HEK293 (cell line): ENCODE data around the gene SLAMF7.

Source experiments
- CTCF ChIA-PET: fragments of 350-600 bp; formaldehyde crosslinking; extraction: SDS; loops from one replicate; lab custom pipeline; 2021; ENCODE audit warnings: antibody characterized with exemption; lab: Yijun Ruan, JAX
- POLR2A ChIA-PET: fragments of 300-600 bp; formaldehyde crosslinking; extraction: SDS; loops from one replicate; lab custom pipeline; 2020; ENCODE audit warnings: antibody characterized with exemption, inconsistent platforms; lab: Yijun Ruan, JAX
- H3K27ac ChIP-seq: fragments of 200-500 bp; sonication (Bioruptor generic); 2 replicates; pipeline ENCODE4 v1.5.1; 2014; ENCODE audit warnings: low read depth, low read length, control low read depth, inconsistent platforms; ENCODE audit errors: extremely low read depth
- H3K36me3 ChIP-seq, 2 experiments: fragments of 200-500 bp in 1 of 2; sonication (Bioruptor generic) in 1 of 2; 1 replicate in 1 of 2; 2 replicates in 1 of 2; pipeline ENCODE4 v1.5.1; 2014 to 2017; ENCODE audit warnings: inconsistent platforms in 2 of 2, low read length in 2 of 2; ENCODE audit not compliant: control insufficient read depth in 2 of 2, insufficient read depth in 1 of 2
- H3K4me1 ChIP-seq: fragments of 200-500 bp; sonication (Bioruptor generic); 2 replicates; pipeline ENCODE4 v1.5.1; 2014; ENCODE audit warnings: mild to moderate bottlenecking, low read length, inconsistent platforms; ENCODE audit not compliant: control insufficient read depth, insufficient read depth
- H3K4me3 ChIP-seq: 2 replicates; pipeline ENCODE4 v1.5.1; 2011; ENCODE audit warnings: low read depth, mild to moderate bottlenecking, control low read depth, low read length, moderate library complexity
- H3K9me3 ChIP-seq: fragments of 200-500 bp; sonication (Bioruptor generic); 2 replicates; pipeline ENCODE4 v1.5.1; 2014; ENCODE audit warnings: low read depth, low read length, inconsistent platforms; ENCODE audit not compliant: control insufficient read depth, insufficient read depth
- BCL11B ChIP-seq: fragments of 450-650 bp; formaldehyde crosslinking; IDR thresholded peaks from 2 replicates; pipeline ENCODE4 v1.5.1; 2016; ENCODE audit warnings: low read depth, missing biosample characterization, missing genetic modification characterization
- GLIS1 ChIP-seq: fragments of 450-650 bp; formaldehyde crosslinking; IDR thresholded peaks from 2 replicates; pipeline ENCODE4 v1.5.1; 2016; ENCODE audit warnings: missing biosample characterization, missing genetic modification characterization
- GLIS2 ChIP-seq: fragments of 450-650 bp; formaldehyde crosslinking; IDR thresholded peaks from 2 replicates; pipeline ENCODE4 v1.5.1; 2016; ENCODE audit warnings: missing biosample characterization, missing genetic modification characterization
- IKZF3 ChIP-seq: fragments of 450-650 bp; IDR thresholded peaks from 2 replicates; pipeline ENCODE4 v1.5.0; 2018; ENCODE audit warnings: missing biosample characterization, mild to moderate bottlenecking, missing genetic modification characterization, moderate library complexity
- SCRT1 ChIP-seq: fragments of 450-650 bp; formaldehyde crosslinking; IDR thresholded peaks from 2 replicates; pipeline ENCODE4 v1.5.1; 2016; ENCODE audit warnings: missing biosample characterization, missing genetic modification characterization, borderline replicate concordance
- SP3 ChIP-seq: fragments of 450-650 bp; formaldehyde crosslinking; IDR thresholded peaks from 2 replicates; pipeline ENCODE4 v1.5.1; 2016; ENCODE audit warnings: missing biosample characterization, missing genetic modification characterization
- YY2 ChIP-seq: fragments of 450-650 bp; formaldehyde crosslinking; IDR thresholded peaks from 2 replicates; pipeline ENCODE4 v1.5.1; 2016; ENCODE audit warnings: missing biosample characterization, missing genetic modification characterization
- ZFP37 ChIP-seq: fragments of 450-650 bp; formaldehyde crosslinking; IDR thresholded peaks from 2 replicates; pipeline ENCODE4 v1.5.1; 2016; ENCODE audit warnings: missing biosample characterization, missing genetic modification characterization
- ZFP41 ChIP-seq: fragments of 450-650 bp; formaldehyde crosslinking; IDR thresholded peaks from 2 replicates; pipeline ENCODE4 v1.5.1; 2016; ENCODE audit warnings: missing biosample characterization, missing genetic modification characterization, borderline replicate concordance
- ZNF121 ChIP-seq: fragments of 450-650 bp; formaldehyde crosslinking; IDR thresholded peaks from 2 replicates; pipeline ENCODE4 v1.5.1; 2016; ENCODE audit warnings: missing biosample characterization, missing genetic modification characterization
- ZNF146 ChIP-seq: fragments of 450-650 bp; formaldehyde crosslinking; IDR thresholded peaks from 2 replicates; pipeline ENCODE4 v1.5.1; 2016; ENCODE audit warnings: missing biosample characterization, missing genetic modification characterization
- ZNF211 ChIP-seq: fragments of 450-650 bp; formaldehyde crosslinking; IDR thresholded peaks from 2 replicates; pipeline ENCODE4 v1.5.1; 2016; ENCODE audit warnings: low read depth, missing biosample characterization, missing genetic modification characterization
- ZNF223 ChIP-seq: fragments of 450-650 bp; formaldehyde crosslinking; IDR thresholded peaks from 2 replicates; pipeline ENCODE4 v1.5.1; 2016; ENCODE audit warnings: missing biosample characterization, missing genetic modification characterization
- ZNF24 ChIP-seq: fragments of 450-650 bp; formaldehyde crosslinking; IDR thresholded peaks from 2 replicates; pipeline ENCODE4 v1.5.1; 2016; ENCODE audit warnings: missing biosample characterization, missing genetic modification characterization
- ZNF266 ChIP-seq: fragments of 450-650 bp; formaldehyde crosslinking; IDR thresholded peaks from 2 replicates; pipeline ENCODE4 v1.5.1; 2016; ENCODE audit warnings: missing biosample characterization, missing genetic modification characterization, low read depth
- ZNF292 ChIP-seq: fragments of 450-650 bp; formaldehyde crosslinking; IDR thresholded peaks from 2 replicates; pipeline ENCODE4 v1.5.1; 2016; ENCODE audit warnings: low read depth, missing biosample characterization, missing genetic modification characterization, borderline replicate concordance
- ZNF335 ChIP-seq: fragments of 450-650 bp; formaldehyde crosslinking; conservative IDR thresholded peaks from 2 replicates; pipeline ENCODE4 v1.5.1; 2016; ENCODE audit warnings: missing biosample characterization, missing genetic modification characterization
- ZNF391 ChIP-seq: fragments of 450-650 bp; formaldehyde crosslinking; IDR thresholded peaks from 2 replicates; pipeline ENCODE4 v1.5.1; 2016; ENCODE audit warnings: low read depth, missing biosample characterization, missing genetic modification characterization, borderline replicate concordance
- ZNF530 ChIP-seq: fragments of 450-650 bp; formaldehyde crosslinking; IDR thresholded peaks from 2 replicates; pipeline ENCODE4 v1.5.1; 2016; ENCODE audit warnings: low read depth, missing biosample characterization, missing genetic modification characterization
- ZNF621 ChIP-seq: fragments of 450-650 bp; formaldehyde crosslinking; IDR thresholded peaks from 2 replicates; pipeline ENCODE4 v1.5.1; 2017; ENCODE audit warnings: missing biosample characterization, missing genetic modification characterization
- ZNF623 ChIP-seq: fragments of 450-650 bp; formaldehyde crosslinking; IDR thresholded peaks from 2 replicates; pipeline ENCODE4 v1.5.1; 2016; ENCODE audit warnings: missing biosample characterization, missing genetic modification characterization
- ZNF629 ChIP-seq: fragments of 450-650 bp; formaldehyde crosslinking; IDR thresholded peaks from 2 replicates; pipeline ENCODE4 v1.5.1; 2017; ENCODE audit warnings: missing biosample characterization, missing genetic modification characterization
- ZNF654 ChIP-seq: fragments of 450-650 bp; formaldehyde crosslinking; IDR thresholded peaks from 2 replicates; pipeline ENCODE4 v1.5.1; 2016; ENCODE audit warnings: low read depth, missing biosample characterization, missing genetic modification characterization
- ZNF76 ChIP-seq: fragments of 450-650 bp; formaldehyde crosslinking; IDR thresholded peaks from 2 replicates; pipeline ENCODE4; 2016; ENCODE audit warnings: low read depth, missing biosample characterization, missing genetic modification characterization, borderline replicate concordance
- TF ChIP-seq, protein P1 (sequence below): fragments of 450-650 bp; formaldehyde crosslinking; IDR thresholded peaks from 2 replicates; pipeline ENCODE4 v1.5.1; 2016; ENCODE audit warnings: missing biosample characterization, missing genetic modification characterization
- TF ChIP-seq, protein P2 (sequence below): fragments of 450-650 bp; formaldehyde crosslinking; IDR thresholded peaks from 2 replicates; pipeline ENCODE4 v1.5.1; 2016; ENCODE audit warnings: missing biosample characterization, missing genetic modification characterization
- TF ChIP-seq, protein P3 (sequence below): sonication (generic); formaldehyde crosslinking; IDR thresholded peaks from 2 replicates; pipeline ENCODE4 v1.8.1; 2022; ENCODE audit warnings: mild to moderate bottlenecking, moderate library complexity, missing genetic modification reagents

Gene SLAMF7

DNA sequence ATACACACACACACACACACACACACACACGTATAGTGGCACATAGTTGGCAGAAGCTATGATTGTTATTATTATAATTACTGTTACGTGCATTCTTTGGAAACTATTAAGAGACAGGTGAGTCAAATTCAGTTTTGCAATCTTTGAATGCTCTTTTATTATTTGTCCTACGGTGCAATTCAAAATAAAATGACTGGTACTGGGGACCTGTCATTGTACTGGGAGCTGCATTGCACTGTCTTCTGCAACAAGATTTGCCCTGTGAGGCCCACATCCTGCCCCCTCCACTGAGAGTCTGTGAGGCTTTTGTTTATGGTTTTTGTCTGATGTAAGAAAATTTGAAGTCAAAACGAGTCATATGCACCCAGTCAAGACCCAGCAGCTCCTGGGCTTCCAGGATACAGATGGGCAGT lies 58.8 kb downstream of the SLAMF7 start:
- Histone ChIP-seq H3K9me3 (no peaks in the 10 kb centered on the region), H3K4me3 (no peak overlapping the region), H3K4me1 (no peaks in the 10 kb centered on the region), H3K36me3 (no peaks in the 10 kb centered on the region), H3K27ac (no peak overlapping the region)
- ChIA-PET CTCF (interaction anchor here (1.4 to 2.4 kb wide), 2 partner anchors 17 to 32 kb away, joined by 4 to 12 read pairs; no protein-coding TSS in a partner anchor), POLR2A (no interaction called here)
- TF ChIP-seq GLIS2 (tag by site-specific recombination) (no peak), ZNF146 (tag by site-specific recombination) (no peak), ZNF391 (tag by site-specific recombination) (no peak), ZFP41 (tag by site-specific recombination) (no peak), ZNF335 (tag by site-specific recombination) (no peak), ZNF629 (tag by site-specific recombination) (no peak)
- TF ChIP-seq, protein P1, sequence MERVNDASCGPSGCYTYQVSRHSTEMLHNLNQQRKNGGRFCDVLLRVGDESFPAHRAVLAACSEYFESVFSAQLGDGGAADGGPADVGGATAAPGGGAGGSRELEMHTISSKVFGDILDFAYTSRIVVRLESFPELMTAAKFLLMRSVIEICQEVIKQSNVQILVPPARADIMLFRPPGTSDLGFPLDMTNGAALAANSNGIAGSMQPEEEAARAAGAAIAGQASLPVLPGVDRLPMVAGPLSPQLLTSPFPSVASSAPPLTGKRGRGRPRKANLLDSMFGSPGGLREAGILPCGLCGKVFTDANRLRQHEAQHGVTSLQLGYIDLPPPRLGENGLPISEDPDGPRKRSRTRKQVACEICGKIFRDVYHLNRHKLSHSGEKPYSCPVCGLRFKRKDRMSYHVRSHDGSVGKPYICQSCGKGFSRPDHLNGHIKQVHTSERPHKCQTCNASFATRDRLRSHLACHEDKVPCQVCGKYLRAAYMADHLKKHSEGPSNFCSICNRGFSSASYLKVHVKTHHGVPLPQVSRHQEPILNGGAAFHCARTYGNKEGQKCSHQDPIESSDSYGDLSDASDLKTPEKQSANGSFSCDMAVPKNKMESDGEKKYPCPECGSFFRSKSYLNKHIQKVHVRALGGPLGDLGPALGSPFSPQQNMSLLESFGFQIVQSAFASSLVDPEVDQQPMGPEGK (tag by site-specific recombination): no peak

DNA sequence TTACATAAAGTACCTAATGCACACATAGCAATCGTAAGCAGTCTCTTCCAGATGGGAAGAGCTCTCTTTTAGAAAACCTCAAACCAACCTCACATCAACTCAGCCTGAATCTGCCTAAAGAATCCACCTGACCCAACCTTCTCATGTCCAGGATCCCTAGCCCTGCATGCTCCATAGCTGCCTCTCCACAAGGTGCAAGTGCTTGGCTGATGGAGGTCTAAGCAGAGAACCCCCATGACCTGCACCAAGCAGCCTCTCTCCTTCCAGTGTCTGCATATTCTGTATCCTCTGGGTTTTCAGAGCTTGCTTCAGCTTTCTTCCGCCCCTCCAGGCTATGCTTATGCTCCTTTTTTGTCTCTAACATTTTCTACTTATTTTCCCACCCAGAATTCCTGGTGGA lies 59.4 kb downstream of the SLAMF7 start:
- no peak overlapping the region for H3K4me3 ChIP-seq
- POLR2A ChIA-PET: no interaction called here
- CTCF ChIA-PET: interaction anchor here (0.6 to 2.4 kb wide), 5 partner anchors 14 to 78 kb away, joined by 3 to 12 read pairs (median 4); no protein-coding TSS in a partner anchor
- TF ChIP-seq ZNF76 (no peak), ZNF621 (no peak), ZNF654 (tag by site-specific recombination) (no peak), ZNF292 (tag by site-specific recombination) (no peak)
- H3K27ac ChIP-seq: no peak overlapping the region
- H3K4me1 ChIP-seq: no peaks in the 10 kb centered on the region
- no peaks in the 10 kb centered on the region for H3K9me3 ChIP-seq
- no peaks in the 10 kb centered on the region for H3K36me3 ChIP-seq

DNA sequence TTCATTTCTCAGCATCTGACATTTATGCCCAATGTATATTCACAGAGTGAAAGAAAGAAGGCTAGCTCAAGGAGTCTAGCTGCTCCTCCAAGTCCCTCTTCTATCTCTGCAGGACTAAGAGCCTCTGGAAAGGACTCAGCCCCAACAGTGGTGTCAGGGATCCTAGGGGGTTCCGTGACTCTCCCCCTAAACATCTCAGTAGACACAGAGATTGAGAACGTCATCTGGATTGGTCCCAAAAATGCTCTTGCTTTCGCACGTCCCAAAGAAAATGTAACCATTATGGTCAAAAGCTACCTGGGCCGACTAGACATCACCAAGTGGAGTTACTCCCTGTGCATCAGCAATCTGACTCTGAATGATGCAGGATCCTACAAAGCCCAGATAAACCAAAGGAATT lies 60.6 kb downstream of the SLAMF7 start:
- Histone ChIP-seq H3K27ac (no peak overlapping the region), H3K36me3 (no peaks in the 10 kb centered on the region), H3K4me1 (no peaks in the 10 kb centered on the region), H3K9me3 (no peaks in the 10 kb centered on the region), H3K4me3 (no peak overlapping the region)
- TF ChIP-seq ZNF266 (no peak), IKZF3 (no peak), ZNF623 (tag by site-specific recombination) (no peak), BCL11B (tag by site-specific recombination) (no peak), SP3 (no peak), ZFP41 (tag by site-specific recombination) (no peak)
- TF ChIP-seq, protein P2, sequence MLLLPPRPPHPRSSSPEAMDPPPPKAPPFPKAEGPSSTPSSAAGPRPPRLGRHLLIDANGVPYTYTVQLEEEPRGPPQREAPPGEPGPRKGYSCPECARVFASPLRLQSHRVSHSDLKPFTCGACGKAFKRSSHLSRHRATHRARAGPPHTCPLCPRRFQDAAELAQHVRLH: no peak
- ChIA-PET CTCF (interaction anchor here (1.1 to 1.6 kb wide), 3 partner anchors 31 to 118 kb away, joined by 4 to 6 read pairs (median 6); no protein-coding TSS in a partner anchor), POLR2A (no interaction called here)

DNA sequence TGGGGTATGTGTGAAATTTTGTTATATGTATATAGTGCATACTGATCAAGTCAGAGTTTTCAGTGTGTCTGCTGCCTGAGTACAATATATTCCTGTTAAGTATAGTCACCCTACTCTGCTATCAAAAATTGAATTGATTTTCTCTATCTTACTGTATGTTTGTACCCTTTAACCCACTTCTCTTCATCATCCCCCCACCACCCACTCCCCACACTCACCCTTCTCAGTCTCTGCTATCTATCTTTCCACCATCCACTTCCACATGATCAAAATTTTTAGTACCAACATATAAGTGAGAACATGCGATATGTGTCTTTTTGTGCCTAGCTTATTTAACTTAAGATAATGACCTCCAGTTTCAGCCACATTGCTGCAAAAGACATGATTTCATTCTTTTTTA lies 61.1 kb downstream of the SLAMF7 start:
- CTCF ChIA-PET: interaction anchor here (0.5 to 1.6 kb wide), 5 partner anchors 31 to 197 kb away, joined by 3 to 6 read pairs (median 5); no protein-coding TSS in a partner anchor
- H3K36me3 ChIP-seq: no peaks in the 10 kb centered on the region
- H3K27ac ChIP-seq: no peak overlapping the region
- no peaks in the 10 kb centered on the region for H3K4me1 ChIP-seq
- H3K9me3 ChIP-seq: no peaks in the 10 kb centered on the region
- no peak overlapping the region for H3K4me3 ChIP-seq
- POLR2A ChIA-PET: no interaction called here
- TF ChIP-seq ZNF629 (tag by site-specific recombination): no peak
- TF ChIP-seq ZNF530 (tag by site-specific recombination): no peak
- no peak for TF ChIP-seq ZNF211 (tag by site-specific recombination)
- TF ChIP-seq GLIS1 (tag by site-specific recombination): no peak
- TF ChIP-seq ZNF24 (tag by site-specific recombination): no peak
- TF ChIP-seq SCRT1 (tag by site-specific recombination): no peak
- TF ChIP-seq SP3: no peak
- TF ChIP-seq ZNF266: no peak
- TF ChIP-seq BCL11B (tag by site-specific recombination): no peak
- TF ChIP-seq, protein P3, sequence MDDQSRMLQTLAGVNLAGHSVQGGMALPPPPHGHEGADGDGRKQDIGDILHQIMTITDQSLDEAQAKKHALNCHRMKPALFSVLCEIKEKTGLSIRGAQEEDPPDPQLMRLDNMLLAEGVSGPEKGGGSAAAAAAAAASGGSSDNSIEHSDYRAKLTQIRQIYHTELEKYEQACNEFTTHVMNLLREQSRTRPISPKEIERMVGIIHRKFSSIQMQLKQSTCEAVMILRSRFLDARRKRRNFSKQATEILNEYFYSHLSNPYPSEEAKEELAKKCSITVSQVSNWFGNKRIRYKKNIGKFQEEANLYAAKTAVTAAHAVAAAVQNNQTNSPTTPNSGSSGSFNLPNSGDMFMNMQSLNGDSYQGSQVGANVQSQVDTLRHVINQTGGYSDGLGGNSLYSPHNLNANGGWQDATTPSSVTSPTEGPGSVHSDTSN (CRISPR knock-in tag): no peak
- no peak for TF ChIP-seq ZFP37 (tag by site-specific recombination)
- no peak for TF ChIP-seq ZNF223 (tag by site-specific recombination)
- no peak for TF ChIP-seq YY2 (tag by site-specific recombination)
- no peak for TF ChIP-seq ZNF654 (tag by site-specific recombination)
- no peak for TF ChIP-seq ZNF121
